GM13977 (cell line): ENCODE results near the gene HOXC10.

Source experiments
- DNase-seq: peaks from one replicate; pipeline ENCODE4 v3.0.0; 2012; ENCODE audit warnings: low spot score
- in situ Hi-C: fragments of 300-500 bp; cut with MboI; formaldehyde crosslinking; loops from one replicate; pipeline ENCODE4 v1.12.0; 2022; ENCODE audit warnings: low sequenced_read_pairs, low pct_unique_long_range_greater_than_20kb, mixed read lengths, inconsistent platforms; ENCODE audit not compliant: unreplicated experiment
- TF ChIP-seq, protein P1 (sequence below): IDR thresholded peaks from 2 replicates; pipeline ENCODE4 v1.5.1; 2012; ENCODE audit warnings: mild to moderate bottlenecking, control low read depth; ENCODE audit not compliant: insufficient read depth; ENCODE audit errors: extremely low read depth, missing control alignments

HOXC10 gene

DNA sequence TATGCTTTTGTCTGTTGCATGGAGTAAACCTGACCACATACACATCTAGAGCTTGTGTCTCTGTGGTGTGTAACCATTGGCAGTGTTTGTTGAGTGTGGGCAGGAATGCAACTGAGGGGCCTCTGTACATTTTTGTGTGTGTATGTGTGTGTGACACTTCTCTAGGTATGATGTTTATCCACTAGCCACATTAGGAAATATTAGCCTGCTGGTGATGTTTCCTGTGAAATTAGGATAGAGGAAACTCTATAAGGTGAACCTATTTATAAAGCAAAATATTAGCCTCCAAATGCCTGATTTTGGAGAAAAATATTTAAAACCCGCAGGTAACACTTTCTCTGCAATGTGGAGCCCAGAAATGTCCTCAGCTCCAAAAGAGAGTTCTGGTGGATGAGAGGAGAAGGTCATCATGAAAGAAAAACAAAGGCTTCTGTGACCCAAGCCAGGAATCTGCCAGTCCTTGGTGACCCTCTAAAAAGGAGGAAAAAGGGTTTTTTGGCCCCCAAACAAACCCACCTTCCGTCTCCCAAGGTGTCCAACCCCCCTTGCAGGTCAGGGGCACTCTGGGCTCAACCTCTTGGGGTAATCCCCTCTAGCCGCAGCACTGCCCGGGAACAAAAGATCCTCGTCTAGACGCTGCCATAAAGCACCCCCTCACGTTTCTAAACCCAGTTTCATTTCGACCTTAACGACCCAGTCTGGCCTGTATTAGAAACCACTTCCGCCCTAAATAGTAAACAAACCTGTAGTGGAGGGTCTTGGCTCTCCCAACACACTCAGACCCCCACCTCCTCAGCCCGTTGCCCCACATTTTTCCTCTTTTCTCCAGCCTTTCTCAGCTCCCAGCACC is 7.1 kb upstream of the HOXC10 start:
- in situ Hi-C loops = no loop called here
- TF ChIP-seq, protein P1, sequence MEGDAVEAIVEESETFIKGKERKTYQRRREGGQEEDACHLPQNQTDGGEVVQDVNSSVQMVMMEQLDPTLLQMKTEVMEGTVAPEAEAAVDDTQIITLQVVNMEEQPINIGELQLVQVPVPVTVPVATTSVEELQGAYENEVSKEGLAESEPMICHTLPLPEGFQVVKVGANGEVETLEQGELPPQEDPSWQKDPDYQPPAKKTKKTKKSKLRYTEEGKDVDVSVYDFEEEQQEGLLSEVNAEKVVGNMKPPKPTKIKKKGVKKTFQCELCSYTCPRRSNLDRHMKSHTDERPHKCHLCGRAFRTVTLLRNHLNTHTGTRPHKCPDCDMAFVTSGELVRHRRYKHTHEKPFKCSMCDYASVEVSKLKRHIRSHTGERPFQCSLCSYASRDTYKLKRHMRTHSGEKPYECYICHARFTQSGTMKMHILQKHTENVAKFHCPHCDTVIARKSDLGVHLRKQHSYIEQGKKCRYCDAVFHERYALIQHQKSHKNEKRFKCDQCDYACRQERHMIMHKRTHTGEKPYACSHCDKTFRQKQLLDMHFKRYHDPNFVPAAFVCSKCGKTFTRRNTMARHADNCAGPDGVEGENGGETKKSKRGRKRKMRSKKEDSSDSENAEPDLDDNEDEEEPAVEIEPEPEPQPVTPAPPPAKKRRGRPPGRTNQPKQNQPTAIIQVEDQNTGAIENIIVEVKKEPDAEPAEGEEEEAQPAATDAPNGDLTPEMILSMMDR = no peak
- DNase-seq = no peak

DNA sequence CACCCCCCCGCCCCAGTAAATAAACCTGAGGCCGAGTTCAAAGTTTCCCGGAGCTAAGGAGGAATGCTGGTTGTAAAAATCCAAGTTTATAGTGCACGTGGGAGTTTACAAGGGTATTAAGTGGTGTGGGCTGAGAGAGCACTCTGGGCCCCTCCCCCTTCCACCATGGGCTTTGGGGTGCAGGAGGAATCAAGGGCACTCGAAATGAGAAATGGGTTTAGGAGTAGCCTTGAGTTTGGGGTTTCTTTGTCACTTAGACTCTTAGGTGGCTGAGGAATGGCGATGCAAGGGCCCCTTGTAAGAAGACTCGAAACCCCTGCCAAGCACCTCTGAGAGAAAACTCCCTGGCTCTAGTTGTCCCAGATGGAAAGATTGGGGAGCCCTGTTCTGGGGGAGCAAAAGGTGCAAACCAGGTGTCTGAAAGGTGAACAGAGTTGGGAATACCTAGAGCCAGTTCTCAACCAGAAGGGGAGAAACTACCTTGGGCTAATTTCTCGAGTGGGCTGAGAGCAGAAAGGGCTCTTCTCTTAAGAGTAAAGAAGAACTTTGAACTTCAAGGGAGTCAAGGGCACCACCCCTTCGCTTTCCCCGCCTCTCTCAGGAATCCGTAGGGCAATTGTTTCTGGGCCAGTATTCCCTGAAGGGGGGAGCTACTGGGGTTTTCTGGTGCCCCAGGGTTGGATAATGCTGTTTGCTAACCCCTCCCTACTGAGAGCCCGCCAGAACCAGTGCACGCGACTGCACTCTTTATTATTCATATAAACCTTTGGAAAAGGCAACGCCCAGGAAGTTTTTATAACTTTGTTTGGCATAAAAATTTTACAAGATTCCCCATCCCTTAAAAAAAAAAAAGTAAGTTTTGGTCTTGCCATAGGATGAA is 6.2 kb upstream of the HOXC10 start:
- in situ Hi-C loops = no loop called here
- TF ChIP-seq, protein P1 = no peak
- no peak for DNase-seq

DNA sequence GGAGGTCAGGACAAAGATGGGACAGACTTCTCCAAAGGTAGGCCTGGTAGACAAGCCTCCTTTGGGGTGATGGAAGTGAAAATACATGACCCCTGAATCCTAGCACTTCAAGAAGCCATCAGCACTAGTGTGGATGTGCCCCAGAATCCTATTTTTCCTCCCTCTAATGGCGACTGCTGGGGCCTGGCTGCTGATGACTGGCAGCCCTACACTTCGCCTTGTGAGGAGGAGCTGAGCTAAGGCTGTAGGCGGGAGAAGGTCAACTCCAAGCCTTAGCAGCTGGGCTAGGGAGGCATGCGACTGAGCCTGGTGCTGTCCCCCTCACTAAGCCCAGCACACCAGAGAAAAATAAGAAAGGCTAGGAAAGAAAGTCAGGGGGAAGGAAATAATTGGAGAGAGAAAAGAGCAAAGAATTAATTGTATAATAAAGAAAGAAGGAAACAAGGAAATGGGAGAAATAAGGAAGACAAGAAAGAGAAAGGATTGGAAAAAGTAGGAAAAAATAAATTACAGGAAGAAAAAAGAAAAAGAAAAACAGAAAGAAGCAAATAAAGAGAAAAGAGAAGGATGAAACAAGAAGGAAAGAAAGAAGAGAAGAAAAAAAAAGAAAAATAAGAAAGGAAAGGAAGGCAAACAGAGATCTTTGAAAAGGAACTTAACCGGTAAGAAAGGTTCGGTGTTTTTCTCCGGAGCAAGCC is 4.7 kb upstream of the HOXC10 start:
- in situ Hi-C loops = no loop called here
- DNase-seq = no peak
- TF ChIP-seq, protein P1 = no peak

DNA sequence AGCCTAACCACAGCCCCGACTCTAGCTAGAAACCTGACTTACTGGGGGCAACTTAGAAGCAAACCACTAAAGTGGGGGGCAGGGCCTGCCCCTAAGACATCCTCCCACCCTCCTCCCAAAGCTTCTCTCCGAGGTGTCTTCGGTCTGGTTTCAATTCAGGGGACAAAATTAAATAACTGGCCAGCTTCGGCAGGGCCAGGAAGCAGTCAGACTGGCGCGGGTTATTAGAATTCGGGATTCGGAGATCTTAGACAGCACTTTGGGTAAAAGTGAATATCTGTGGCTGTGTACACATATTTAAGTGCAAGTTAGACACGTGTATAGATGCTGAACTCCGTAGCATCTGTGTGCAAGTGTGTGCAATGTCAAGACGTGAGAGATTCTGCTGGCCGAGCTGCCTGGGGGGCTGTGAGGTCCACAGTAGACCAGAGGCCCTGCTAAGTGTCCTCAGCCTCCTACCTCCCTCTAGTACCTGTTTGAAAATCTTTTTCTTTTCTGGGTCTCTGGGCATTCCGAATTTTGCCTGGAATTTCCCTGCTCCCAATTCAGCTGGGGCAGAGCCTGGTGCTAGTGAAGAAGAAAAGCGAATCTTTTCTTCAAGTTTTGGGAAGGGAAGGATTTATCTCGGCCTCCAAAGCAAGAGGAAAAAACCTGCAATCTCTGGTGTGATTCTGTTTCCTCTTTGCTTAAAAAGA is 4.0 kb upstream of the HOXC10 start:
- TF ChIP-seq, protein P1 = no peak
- no peak for DNase-seq
- in situ Hi-C loops = no loop called here

DNA sequence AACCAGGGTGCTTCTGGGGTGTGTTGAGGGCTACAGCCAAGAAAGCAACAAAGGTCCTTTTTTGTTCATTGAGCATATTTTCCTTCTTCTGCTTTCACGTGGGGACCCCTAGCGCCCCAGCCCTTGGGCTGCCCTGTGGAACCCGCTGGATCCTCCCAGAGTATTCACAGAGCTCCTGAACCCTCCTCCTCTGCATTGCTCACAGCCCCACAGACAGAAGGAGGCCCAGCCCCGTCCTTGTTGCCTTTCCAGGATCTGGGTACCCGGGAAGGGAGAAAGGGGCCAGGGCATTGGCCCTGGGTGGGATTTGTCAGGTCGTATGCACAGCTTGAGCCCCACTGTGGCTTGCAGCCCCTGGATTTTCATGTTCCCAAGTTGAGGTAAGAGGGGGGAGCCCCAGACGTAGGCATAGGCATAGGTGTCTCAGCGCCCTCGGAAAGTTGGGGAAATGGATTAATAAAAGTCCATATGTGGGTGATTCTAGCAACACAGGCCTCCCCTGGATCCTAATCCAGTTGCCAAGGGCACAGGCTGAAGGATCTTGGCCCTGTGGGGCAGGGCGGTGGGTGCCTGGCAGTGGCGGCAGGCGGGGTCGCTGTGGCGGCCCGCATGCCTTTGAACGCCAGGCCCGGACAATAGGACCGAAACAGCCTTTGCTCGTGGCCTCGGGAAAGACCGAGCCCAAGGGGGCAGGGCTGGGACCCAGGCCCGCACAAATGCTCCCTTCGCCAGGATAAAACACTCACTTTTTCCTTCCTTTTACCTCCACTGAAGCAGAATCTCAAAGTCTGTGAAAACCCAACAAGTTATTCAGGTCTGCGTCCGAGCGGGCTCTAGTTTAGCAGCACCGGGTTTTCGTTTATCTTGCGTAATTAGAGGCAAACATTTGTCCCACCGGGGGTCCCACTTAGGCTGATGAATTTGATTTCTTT is 3.0 kb upstream of the HOXC10 start:
- no peak for DNase-seq
- TF ChIP-seq, protein P1 = peak; percentile 15
- in situ Hi-C loops = no loop called here
